ENCODE data around the gene UBXN7. TPM values are rescaled to one million over a fixed set of nuclear protein-coding genes. Genes with fewer than 3 reads are reported as not detected.

The UBXN7 gene
- total and polyA plus RNA-seq, 2 of the 4 experiments (the other 2 are of a cell fraction) = 8.6 to 16.1 TPM

DNA sequence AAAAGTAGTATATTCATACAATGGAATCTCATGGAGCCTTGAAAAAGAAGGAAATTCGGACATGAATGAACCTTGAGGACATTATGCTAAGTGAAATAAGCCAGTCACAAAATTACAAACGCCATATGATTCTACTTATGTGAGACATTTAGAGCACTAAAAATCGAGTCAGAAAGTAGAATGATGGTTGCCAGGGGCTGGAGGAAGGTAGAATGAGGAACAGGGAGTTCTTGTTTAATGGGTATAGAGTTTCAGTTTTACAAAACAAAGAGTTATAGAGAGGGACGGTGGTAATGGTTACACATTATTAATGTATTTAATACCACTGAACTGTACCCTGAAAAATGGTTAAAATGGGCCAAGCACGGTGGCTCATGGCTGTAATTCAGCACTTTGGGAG is 19.5 kb downstream of the UBXN7 start:
- Histone ChIP-seq H3K14ac (replicated peaks; ENCODE audit: low read depth, low read length) (no peak overlapping the region), H3K79me1 (ENCODE audit: low read depth in 1 of 2, low read length in 2 of 2) (peaks cover 15 to 76% of the 10 kb centered on the region in 2 experiments), H2AFZ (replicated peaks; ENCODE audit: low read length, poor library complexity) (no peak overlapping the region), H3K27me3 (ENCODE audit: control insufficient read depth, insufficient read depth, low read length) (no peaks in the 10 kb centered on the region), H3K27ac (ENCODE audit: insufficient read depth, low read length) (no peak overlapping the region), H4K91ac (ENCODE audit: insufficient read depth, low read depth, low read length) (no peak overlapping the region), H3K9ac (ENCODE audit: low read depth, low read length) (no peak overlapping the region), H3K9me1 (ENCODE audit: insufficient read depth, low read length) (peaks cover 7% of the 10 kb centered on the region), H4K20me1 (ENCODE audit: insufficient read depth, low read length) (peaks cover 51% of the 10 kb centered on the region), H4K5ac (ENCODE audit: low read depth, low read length) (no peak overlapping the region), H3K18ac (ENCODE audit: low read depth, low read length) (no peak overlapping the region), H2AK5ac (ENCODE audit: low read depth, low read length) (no peak overlapping the region), H2BK20ac (ENCODE audit: low read depth, low read length) (no peak overlapping the region), H3K4me2 (ENCODE audit: low read depth, low read length) (no peak overlapping the region), H4K8ac (ENCODE audit: low read depth in 2 of 2, low read length in 2 of 2) (no peak overlapping the region), H2AK9ac (replicated peaks; ENCODE audit: low read depth, low read length, poor library complexity) (no peak overlapping the region), H3K36me3 (ENCODE audit: control insufficient read depth, insufficient read depth, low read length) (no peaks in the 10 kb centered on the region), H2BK120ac (ENCODE audit: low read depth, low read length) (no peak overlapping the region), H3K56ac (ENCODE audit: extremely low read depth, insufficient read depth, low read length) (no peak overlapping the region), H3K4ac (ENCODE audit: low read depth, low read length) (no peak overlapping the region), H3K4me3 (ENCODE audit: insufficient read depth, low read depth, low read length) (no peak overlapping the region), H2BK5ac (ENCODE audit: low read depth, low read length, poor library complexity, severe bottlenecking) (no peak overlapping the region), H3K23ac (ENCODE audit: low read depth, low read length) (no peak overlapping the region), H3K9me3 (ENCODE audit: control insufficient read depth, insufficient read depth, low read length) (no peaks in the 10 kb centered on the region), H2BK15ac (ENCODE audit: low read depth, low read length) (no peak overlapping the region), H3K4me1 (ENCODE audit: control insufficient read depth, insufficient read depth, low read length) (peaks cover 7% of the 10 kb centered on the region)
- 100% methylated on average over 1 of the region's 5 CpGs; no CpG with 5 or more reads in 1 of the 2 experiments for WGBS, 2 experiments (ENCODE audit: extremely low coverage in 2 of 2, insufficient read length in 1 of 2)
- DNase-seq = no peak
- BruUV-seq (replicated peaks) = no TSS peak
- TF ChIP-seq MAFK (IDR thresholded peaks at IDR 0.05; ENCODE audit: low read depth, low read length) = no peak
- no peak for TF ChIP-seq MXI1 (IDR thresholded peaks at IDR 0.05; ENCODE audit: borderline replicate concordance, low read depth, low read length)
- no peak for TF ChIP-seq CEBPB (IDR thresholded peaks at IDR 0.05; ENCODE audit: low read depth, low read length)
- TF ChIP-seq, protein P1, sequence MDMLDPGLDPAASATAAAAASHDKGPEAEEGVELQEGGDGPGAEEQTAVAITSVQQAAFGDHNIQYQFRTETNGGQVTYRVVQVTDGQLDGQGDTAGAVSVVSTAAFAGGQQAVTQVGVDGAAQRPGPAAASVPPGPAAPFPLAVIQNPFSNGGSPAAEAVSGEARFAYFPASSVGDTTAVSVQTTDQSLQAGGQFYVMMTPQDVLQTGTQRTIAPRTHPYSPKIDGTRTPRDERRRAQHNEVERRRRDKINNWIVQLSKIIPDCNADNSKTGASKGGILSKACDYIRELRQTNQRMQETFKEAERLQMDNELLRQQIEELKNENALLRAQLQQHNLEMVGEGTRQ (IDR thresholded peaks at IDR 0.05; ENCODE audit: low read depth, low read length) = no peak
- TF ChIP-seq SMC3 (IDR thresholded peaks at IDR 0.05; ENCODE audit: low read depth, low read length) = no peak
- TF ChIP-seq, protein P2, sequence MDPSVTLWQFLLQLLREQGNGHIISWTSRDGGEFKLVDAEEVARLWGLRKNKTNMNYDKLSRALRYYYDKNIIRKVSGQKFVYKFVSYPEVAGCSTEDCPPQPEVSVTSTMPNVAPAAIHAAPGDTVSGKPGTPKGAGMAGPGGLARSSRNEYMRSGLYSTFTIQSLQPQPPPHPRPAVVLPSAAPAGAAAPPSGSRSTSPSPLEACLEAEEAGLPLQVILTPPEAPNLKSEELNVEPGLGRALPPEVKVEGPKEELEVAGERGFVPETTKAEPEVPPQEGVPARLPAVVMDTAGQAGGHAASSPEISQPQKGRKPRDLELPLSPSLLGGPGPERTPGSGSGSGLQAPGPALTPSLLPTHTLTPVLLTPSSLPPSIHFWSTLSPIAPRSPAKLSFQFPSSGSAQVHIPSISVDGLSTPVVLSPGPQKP (IDR thresholded peaks at IDR 0.05; ENCODE audit: borderline replicate concordance, low read depth, low read length) = no peak
- no peak for TF ChIP-seq POLR2A (IDR thresholded peaks at IDR 0.05; ENCODE audit: low read depth, low read length)
- dilution Hi-C loops (cut with HindIII; ENCODE audit: low sequenced_read_pairs, unreplicated experiment) = no loop called here
- in situ Hi-C loops (cut with MboI; ENCODE audit: low sequenced_read_pairs) = no loop called here
- intact Hi-C loops (cut with micrococcal nuclease) = no loop called here
- ChIA-PET POLR2A (ENCODE audit: unreplicated experiment) (no interaction called here), CTCF (no interaction called here)
- ATAC-seq (ENCODE audit: low read depth) = no peak
